ENCODE data around the gene HLA-B.
A peak's percentile ranks its signal among the peaks of the same experiment; 100 is the strongest.
"Not testable (repeated sequence)": the region's sequence is repeated elsewhere in the genome, so short reads cannot be mapped to it uniquely, and the experiment has no call there.

Gene HLA-B

DNA sequence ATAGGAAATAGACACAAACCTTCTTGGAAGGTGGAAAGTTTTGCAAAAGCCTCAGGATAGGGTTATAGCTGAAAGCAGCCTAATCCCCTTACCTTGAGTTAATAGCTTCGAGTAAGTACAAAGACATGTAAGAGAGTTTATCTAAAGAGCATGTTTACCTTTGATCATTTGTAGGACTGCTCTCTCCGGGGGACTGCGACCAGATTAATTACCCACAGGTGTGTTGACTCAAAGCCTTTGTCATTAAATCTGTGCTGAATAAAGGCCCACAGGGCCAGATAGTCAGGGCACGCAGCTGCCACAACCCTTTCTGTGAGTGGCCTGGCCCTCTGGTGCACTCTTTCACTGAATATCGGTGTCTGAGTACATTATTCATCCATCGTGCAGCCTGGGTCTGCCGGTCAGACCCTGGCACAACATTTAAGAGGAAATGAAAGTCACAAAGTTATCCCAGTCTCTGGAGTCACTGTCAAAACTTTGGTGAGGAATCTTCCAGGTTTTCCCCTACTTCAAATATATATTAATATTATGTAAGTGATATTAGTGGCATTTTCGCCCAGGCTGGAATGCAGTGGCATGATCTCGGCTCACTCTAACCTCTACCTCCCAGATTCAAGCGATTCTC, 41.0 kb upstream of the HLA-B start:
- no peak for DNase-seq (ENCODE audit: low read depth, low spot score)
- no peaks in the 10 kb centered on the region for H3K9me3 ChIP-seq (ENCODE audit: control insufficient read depth, insufficient read depth, low read length)
- no peaks in the 10 kb centered on the region; the same call in 1 of the 2 replicates for H3K27me3 ChIP-seq (ENCODE audit: control insufficient read depth, insufficient read depth, low read length)
- 0 out of 2 replicates have a peak, but pooled peaks cover 1% of the 10 kb centered on the region for H3K4me1 ChIP-seq (ENCODE audit: control insufficient read depth, insufficient read depth, low read length)
- no peak overlapping the region for H3K4me3 ChIP-seq (ENCODE audit: low read length)
- H3K27ac ChIP-seq (ENCODE audit: low read length) = no peak overlapping the region
- WGBS (ENCODE audit: insufficient coverage, insufficient read length) = no CpG with 5 or more reads among the region's 10 CpGs
- H3K36me3 ChIP-seq (ENCODE audit: control insufficient read depth, insufficient read depth, low read length) = no peaks in the 10 kb centered on the region

DNA sequence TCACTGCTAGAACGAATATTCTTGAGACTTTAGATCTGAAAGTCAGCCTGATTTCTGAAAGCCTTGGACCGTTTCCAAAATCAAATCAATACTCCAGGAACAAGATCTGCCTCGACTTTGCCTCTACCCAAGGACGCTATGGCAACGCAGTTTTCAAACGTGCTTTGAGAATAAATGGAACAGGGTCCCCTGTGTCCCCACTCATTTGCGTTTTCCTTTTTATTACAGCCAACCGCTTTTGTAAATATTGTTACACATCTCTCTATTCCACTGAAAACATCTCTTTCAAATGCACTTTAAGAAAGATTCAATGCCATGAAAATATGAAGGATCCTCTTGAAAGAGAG, 40.1 kb upstream of the HLA-B start:
- H3K9me3 ChIP-seq (ENCODE audit: control insufficient read depth, insufficient read depth, low read length); H3K27me3 ChIP-seq (ENCODE audit: control insufficient read depth, insufficient read depth, low read length); DNase-seq (ENCODE audit: low read depth, low spot score); H3K27ac ChIP-seq (ENCODE audit: low read length); H3K4me1 ChIP-seq (ENCODE audit: control insufficient read depth, insufficient read depth, low read length); H3K4me3 ChIP-seq (ENCODE audit: low read length); H3K36me3 ChIP-seq (ENCODE audit: control insufficient read depth, insufficient read depth, low read length): not testable (repeated sequence)
- WGBS (ENCODE audit: insufficient coverage, insufficient read length) = no CpG with 5 or more reads among the region's 8 CpGs

DNA sequence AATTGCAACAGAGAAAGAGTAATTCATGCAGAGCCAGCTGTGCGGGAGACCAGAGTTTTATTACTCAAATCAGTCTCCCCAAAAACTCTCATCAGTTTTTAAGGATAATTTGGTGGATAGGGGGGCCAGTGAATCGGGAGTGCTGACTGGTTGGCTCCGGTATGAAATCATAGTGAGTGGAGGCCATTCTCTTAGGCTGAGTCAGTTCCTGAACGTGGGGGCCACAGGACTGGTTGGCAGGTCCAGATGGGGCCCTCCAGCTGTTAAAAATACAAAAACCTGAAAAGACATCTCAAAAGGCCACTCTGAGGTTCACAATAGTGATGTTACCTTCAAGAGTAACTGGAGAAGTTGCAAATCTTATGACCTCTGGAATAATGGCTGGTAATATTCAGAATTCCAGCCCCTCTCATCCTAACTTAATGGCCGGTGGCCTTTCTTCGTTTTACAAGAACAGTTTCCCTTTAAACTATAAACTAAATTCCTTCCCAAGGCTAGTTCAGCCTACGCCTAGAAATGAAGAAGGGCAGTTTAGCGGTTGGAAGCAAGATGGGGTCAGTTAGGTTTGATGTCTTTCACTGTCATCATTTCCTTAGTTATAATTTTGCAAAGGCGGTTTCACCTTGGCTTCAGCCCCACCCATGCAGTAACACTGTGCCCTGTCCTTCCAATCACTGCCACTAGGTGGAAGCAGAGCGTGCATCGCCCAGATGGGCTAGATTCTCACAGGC, 39.6 kb upstream of the HLA-B start:
- no peak overlapping the region for H3K27ac ChIP-seq (ENCODE audit: low read length)
- no peaks in the 10 kb centered on the region for H3K9me3 ChIP-seq (ENCODE audit: control insufficient read depth, insufficient read depth, low read length)
- no peaks in the 10 kb centered on the region for H3K36me3 ChIP-seq (ENCODE audit: control insufficient read depth, insufficient read depth, low read length)
- no peaks in the 10 kb centered on the region for H3K27me3 ChIP-seq (ENCODE audit: control insufficient read depth, insufficient read depth, low read length)
- peak; percentile 43 for DNase-seq (ENCODE audit: low read depth, low spot score)
- WGBS (ENCODE audit: insufficient coverage, insufficient read length) = no CpG with 5 or more reads among the region's 11 CpGs
- no peaks in the 10 kb centered on the region for H3K4me1 ChIP-seq (ENCODE audit: control insufficient read depth, insufficient read depth, low read length)
- H3K4me3 ChIP-seq (ENCODE audit: low read length) = no peak overlapping the region

DNA sequence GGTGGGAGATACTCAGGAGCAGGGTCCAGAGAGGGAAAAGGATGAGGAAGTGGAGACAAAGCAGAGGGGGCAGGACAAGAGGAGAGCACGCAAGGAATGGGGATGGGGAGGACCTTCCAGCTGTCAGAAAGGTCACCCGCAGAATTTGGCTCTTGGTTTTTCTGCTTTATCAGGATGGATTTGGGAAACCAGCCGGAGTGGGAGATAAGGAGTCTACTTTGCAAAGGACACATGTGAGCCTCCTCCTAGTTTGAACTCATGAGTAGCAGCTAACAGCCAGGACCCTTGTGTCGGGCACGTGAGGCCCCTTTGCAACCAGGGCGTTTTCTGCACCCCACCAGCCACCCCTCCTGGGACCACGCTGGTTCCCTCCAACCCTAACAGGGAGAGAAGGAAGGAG, 38.9 kb upstream of the HLA-B start:
- H3K4me3 ChIP-seq (ENCODE audit: low read length) = no peak overlapping the region
- no peaks in the 10 kb centered on the region for H3K36me3 ChIP-seq (ENCODE audit: control insufficient read depth, insufficient read depth, low read length)
- no peaks in the 10 kb centered on the region for H3K27me3 ChIP-seq (ENCODE audit: control insufficient read depth, insufficient read depth, low read length)
- WGBS (ENCODE audit: insufficient coverage, insufficient read length) = no CpG with 5 or more reads among the region's 7 CpGs
- no peaks in the 10 kb centered on the region for H3K4me1 ChIP-seq (ENCODE audit: control insufficient read depth, insufficient read depth, low read length)
- no peak for DNase-seq (ENCODE audit: low read depth, low spot score)
- H3K9me3 ChIP-seq (ENCODE audit: control insufficient read depth, insufficient read depth, low read length) = no peaks in the 10 kb centered on the region
- no peak overlapping the region for H3K27ac ChIP-seq (ENCODE audit: low read length)

DNA sequence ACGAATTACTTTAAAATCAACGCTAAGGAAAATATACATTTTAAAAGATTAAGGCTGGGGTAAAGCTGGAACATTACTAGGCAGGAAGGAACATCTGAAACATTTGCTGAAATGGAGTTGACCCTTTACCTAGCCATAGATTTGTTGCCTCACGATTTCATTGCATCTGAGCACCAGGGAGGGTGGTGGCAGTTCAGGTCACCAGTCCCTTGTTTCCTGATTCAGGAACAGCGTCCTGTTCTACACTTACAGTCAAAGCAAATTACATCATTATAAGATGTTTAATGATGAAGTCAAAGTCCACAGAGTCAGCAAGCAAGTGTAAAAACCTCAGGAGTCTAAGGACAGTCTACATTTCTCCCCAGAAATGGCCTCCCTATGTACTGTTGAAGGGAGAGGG, 37.4 kb upstream of the HLA-B start:
- WGBS (ENCODE audit: insufficient coverage, insufficient read length) = no CpG with 5 or more reads among the region's 4 CpGs
- no peaks in the 10 kb centered on the region for H3K36me3 ChIP-seq (ENCODE audit: control insufficient read depth, insufficient read depth, low read length)
- no peaks in the 10 kb centered on the region for H3K27me3 ChIP-seq (ENCODE audit: control insufficient read depth, insufficient read depth, low read length)
- H3K4me1 ChIP-seq (ENCODE audit: control insufficient read depth, insufficient read depth, low read length) = no peaks in the 10 kb centered on the region
- H3K4me3 ChIP-seq (ENCODE audit: low read length) = no peak overlapping the region
- H3K9me3 ChIP-seq (ENCODE audit: control insufficient read depth, insufficient read depth, low read length) = no peaks in the 10 kb centered on the region
- no peak overlapping the region for H3K27ac ChIP-seq (ENCODE audit: low read length)
- no peak for DNase-seq (ENCODE audit: low read depth, low spot score)

DNA sequence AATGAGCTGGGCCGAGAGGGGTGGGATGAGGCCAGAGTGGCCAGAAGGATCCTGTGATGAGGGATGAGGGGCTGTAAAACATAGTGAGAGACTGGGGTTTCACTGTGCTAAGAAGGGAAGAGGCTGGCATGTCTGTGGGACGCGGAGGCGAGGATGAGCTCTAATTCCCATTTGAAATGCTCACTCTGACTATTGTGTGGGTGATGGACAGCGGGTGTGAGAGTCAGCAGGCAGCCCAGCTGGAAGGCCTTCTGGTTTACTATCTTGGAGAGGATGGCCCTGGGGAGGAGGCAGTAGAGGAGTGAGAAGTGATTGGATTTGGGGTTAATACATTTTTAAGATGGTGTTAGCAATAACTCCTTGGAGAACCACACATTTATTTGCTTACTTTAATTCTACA, 37.0 kb upstream of the HLA-B start:
- no peak overlapping the region for H3K27ac ChIP-seq (ENCODE audit: low read length)
- DNase-seq (ENCODE audit: low read depth, low spot score) = no peak
- no peaks in the 10 kb centered on the region for H3K27me3 ChIP-seq (ENCODE audit: control insufficient read depth, insufficient read depth, low read length)
- H3K4me3 ChIP-seq (ENCODE audit: low read length) = no peak overlapping the region
- no peaks in the 10 kb centered on the region for H3K4me1 ChIP-seq (ENCODE audit: control insufficient read depth, insufficient read depth, low read length)
- no peaks in the 10 kb centered on the region for H3K36me3 ChIP-seq (ENCODE audit: control insufficient read depth, insufficient read depth, low read length)
- H3K9me3 ChIP-seq (ENCODE audit: control insufficient read depth, insufficient read depth, low read length) = no peaks in the 10 kb centered on the region
- no CpG with 5 or more reads among the region's 5 CpGs for WGBS (ENCODE audit: insufficient coverage, insufficient read length)

DNA sequence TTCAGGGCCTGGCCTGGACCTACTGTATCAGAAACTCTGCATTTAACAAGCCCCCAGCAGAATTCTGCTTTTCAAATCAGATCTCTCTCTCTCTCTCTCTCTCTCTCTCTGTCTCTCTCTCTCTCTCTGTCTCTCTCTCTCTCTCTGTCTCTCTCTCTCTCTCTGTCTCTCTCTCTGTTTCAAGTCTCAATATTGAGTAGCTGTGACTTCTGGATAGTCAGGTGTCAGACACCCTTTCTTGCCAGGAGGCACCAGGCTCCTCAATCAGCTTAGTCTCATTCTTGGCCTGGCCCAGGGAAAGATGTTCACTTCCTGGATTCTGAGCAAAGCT, 32.8 kb upstream of the HLA-B start:
- not testable (repeated sequence) for H3K4me1 ChIP-seq (ENCODE audit: control insufficient read depth, insufficient read depth, low read length); H3K4me3 ChIP-seq (ENCODE audit: low read length); H3K36me3 ChIP-seq (ENCODE audit: control insufficient read depth, insufficient read depth, low read length); H3K27ac ChIP-seq (ENCODE audit: low read length); DNase-seq (ENCODE audit: low read depth, low spot score); H3K27me3 ChIP-seq (ENCODE audit: control insufficient read depth, insufficient read depth, low read length); H3K9me3 ChIP-seq (ENCODE audit: control insufficient read depth, insufficient read depth, low read length)

DNA sequence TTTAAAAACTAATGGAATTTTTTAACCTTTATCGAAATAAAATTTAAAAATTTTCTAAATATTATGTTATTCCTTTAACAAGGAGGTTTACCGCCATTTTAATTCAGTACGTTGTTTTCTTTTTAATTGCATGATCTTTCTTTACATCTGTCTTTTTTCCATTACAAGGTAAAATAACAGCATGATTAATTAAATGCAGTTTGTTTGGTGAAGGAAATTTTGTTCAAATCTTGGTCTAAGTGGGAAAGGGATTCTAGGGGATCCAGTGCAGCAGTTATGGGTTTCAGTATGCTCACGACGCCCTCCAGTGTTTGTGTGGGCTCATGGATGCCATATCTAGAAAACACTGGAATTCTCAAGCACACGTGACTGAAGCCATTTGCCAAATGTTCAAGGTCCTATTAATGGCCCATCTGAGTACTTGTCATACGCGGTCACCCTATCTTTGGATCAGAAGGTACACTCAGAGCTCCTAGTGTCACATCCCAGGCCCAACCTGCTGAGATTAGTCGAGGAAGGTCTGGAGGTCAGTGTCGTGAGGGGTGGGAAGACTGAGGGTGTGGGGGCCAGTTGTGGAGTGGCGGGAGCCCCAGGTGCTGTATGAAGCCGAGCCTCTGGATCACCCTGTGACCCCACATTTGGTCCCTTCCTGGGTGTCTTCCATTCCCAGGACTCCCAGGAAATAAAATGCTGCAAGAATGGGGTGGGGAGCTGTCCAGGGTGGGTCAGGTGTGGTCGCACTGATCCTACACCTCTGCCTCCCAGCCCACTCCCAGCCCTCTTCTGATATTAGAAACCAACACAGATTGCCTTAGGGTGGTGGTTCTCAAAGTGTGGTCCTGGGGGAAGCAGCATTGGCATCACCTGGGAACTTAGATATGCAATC, 32.2 kb upstream of the HLA-B start:
- not testable (repeated sequence) for H3K9me3 ChIP-seq (ENCODE audit: control insufficient read depth, insufficient read depth, low read length); DNase-seq (ENCODE audit: low read depth, low spot score); H3K27ac ChIP-seq (ENCODE audit: low read length); H3K27me3 ChIP-seq (ENCODE audit: control insufficient read depth, insufficient read depth, low read length); H3K4me1 ChIP-seq (ENCODE audit: control insufficient read depth, insufficient read depth, low read length); H3K36me3 ChIP-seq (ENCODE audit: control insufficient read depth, insufficient read depth, low read length); H3K4me3 ChIP-seq (ENCODE audit: low read length)
- WGBS (ENCODE audit: insufficient coverage, insufficient read length) = 100% methylated on average over 1 of the region's 13 CpGs

DNA sequence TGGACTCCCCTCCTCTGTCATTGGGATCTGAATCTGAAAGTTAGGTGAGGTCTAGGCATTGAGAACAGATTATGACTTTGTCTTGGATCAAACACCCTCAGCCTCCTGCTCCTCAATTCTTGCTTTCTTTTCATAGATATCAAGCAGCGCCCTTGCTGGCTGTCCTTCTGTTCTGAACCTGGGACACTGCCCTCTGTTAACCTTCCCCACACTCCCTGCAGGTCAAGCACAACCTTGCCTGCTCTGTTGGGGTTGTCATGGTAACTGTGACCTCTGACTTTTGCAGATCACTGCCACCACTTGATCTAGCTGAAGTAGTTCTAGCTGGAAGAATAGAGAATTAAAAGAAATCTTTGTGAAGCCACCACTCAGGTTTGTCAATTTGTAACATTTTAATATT, 30.0 kb upstream of the HLA-B start:
- no peaks in the 10 kb centered on the region for H3K4me1 ChIP-seq (ENCODE audit: control insufficient read depth, insufficient read depth, low read length)
- no peak overlapping the region for H3K4me3 ChIP-seq (ENCODE audit: low read length)
- H3K36me3 ChIP-seq (ENCODE audit: control insufficient read depth, insufficient read depth, low read length) = no peaks in the 10 kb centered on the region
- no peak for DNase-seq (ENCODE audit: low read depth, low spot score)
- H3K9me3 ChIP-seq (ENCODE audit: control insufficient read depth, insufficient read depth, low read length) = no peaks in the 10 kb centered on the region
- no peaks in the 10 kb centered on the region; the same call in 1 of the 2 replicates for H3K27me3 ChIP-seq (ENCODE audit: control insufficient read depth, insufficient read depth, low read length)
- WGBS (ENCODE audit: insufficient coverage, insufficient read length) = no CpG with 5 or more reads among the region's 1 CpG
- H3K27ac ChIP-seq (ENCODE audit: low read length) = no peak overlapping the region

DNA sequence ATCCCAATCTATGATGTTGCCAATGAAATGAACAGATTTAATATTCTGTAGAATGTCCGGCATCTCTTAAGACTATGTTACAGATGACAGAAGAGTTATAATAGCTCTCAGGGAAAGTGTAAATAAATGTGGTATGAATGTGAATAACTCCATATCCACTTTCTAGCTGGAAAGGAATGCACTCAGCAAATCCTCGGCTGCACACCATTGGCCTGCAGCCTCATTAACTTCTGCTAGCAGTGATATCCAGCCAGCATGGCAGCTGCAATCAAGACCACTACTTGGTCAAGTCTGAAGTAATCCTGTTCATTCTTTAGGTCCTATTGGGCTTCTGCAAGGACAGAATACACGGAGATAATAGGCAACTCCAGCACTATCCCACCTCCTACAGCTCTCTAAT, 29.1 kb upstream of the HLA-B start:
- no peaks in the 10 kb centered on the region for H3K9me3 ChIP-seq (ENCODE audit: control insufficient read depth, insufficient read depth, low read length)
- WGBS (ENCODE audit: insufficient coverage, insufficient read length) = no CpG with 5 or more reads among the region's 3 CpGs
- H3K4me3 ChIP-seq (ENCODE audit: low read length) = no peak overlapping the region
- H3K36me3 ChIP-seq (ENCODE audit: control insufficient read depth, insufficient read depth, low read length) = no peaks in the 10 kb centered on the region
- no peak for DNase-seq (ENCODE audit: low read depth, low spot score)
- no peak overlapping the region for H3K27ac ChIP-seq (ENCODE audit: low read length)
- H3K27me3 ChIP-seq (ENCODE audit: control insufficient read depth, insufficient read depth, low read length) = no peaks in the 10 kb centered on the region; the same call in 1 of the 2 replicates
- H3K4me1 ChIP-seq (ENCODE audit: control insufficient read depth, insufficient read depth, low read length) = no peaks in the 10 kb centered on the region
